ENCODE data around the gene GRK4.
"Not testable (repeated sequence)": the region's sequence is repeated elsewhere in the genome, so short reads cannot be mapped to it uniquely, and the experiment has no call there.

Gene GRK4

DNA sequence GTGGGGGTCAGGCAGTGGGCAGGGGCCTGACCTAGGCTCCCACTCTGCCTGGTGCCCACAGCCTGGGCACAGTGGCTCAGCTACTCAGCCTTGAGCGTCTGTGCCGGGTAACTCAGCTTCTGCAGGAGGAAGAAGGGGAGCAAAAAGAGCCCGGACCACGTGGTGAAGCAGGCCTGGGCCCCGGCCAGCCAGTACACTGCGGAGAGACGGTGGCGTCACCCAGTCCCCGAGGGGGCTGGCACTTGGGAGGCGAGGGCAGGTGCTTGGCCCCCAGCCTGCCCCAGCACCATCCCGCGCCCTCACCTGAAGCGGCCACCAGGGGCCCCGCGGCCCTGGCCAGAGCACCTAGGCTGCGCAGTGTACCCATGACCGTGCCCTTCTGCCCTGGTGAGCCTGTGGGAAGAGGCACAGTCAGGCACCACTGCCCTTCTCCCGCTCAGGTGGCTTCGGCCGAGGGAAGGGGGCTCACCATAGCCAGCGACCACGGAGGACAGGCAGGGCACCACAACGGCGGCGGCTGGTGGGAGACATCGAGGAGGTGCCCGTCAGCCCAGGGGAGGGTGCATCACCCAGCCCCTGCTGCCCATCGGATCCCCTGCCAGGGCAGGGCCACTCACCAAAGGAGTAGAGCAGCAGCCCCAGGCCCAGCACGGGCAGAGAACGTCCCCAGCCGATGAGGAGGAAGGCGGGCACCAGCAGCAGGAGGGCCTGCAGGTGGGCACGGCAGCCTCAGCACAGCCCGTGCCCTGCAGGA, 32.4 kb upstream of the GRK4 start:
- no peak for DNase-seq (ENCODE audit: low read depth, low spot score)

DNA sequence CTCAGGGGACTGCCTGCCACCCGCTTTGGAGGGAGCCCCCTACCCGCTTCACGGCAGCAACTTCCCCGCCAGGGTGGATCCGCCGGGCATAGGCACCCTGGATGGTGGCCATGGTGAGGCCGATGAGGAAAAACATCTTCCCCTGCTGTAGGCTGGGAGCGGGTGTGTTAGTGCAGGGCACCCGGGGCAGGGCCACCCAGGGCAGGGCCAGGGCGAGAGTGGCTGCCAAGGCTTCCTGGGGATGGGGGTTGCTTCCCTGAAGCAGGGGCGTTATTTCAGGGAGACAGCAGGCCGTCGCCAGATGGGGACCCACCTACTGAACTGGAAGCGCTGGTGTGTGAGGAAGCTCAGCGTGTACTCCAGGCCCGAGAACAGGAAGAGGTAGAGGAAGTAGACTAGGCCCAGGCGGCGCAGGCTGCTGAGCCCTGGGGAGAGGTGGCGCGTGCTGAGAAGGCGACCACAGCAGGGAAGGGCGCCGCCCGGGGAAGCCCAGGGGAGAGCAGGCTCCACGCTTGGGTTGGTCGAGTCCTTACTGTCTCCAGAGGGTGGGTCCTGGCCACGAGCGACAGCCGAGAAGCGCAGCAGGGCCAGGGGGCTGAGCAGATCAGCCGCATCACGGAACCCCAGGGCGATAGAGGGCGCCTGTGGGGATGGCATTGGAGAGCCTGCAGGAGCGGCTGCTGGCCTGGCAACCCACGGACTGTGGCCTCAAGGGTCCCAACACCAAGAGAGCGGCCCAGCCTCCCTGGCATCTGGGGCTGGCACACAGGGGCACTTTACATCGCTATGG, 31.7 kb upstream of the GRK4 start:
- DNase-seq (ENCODE audit: low read depth, low spot score): no peak

- no peak for DNase-seq (ENCODE audit: low read depth, low spot score)
Measured at GRCh38 chr4:2932321-2932950, 30.9 kb upstream of the GRK4 start.

DNA sequence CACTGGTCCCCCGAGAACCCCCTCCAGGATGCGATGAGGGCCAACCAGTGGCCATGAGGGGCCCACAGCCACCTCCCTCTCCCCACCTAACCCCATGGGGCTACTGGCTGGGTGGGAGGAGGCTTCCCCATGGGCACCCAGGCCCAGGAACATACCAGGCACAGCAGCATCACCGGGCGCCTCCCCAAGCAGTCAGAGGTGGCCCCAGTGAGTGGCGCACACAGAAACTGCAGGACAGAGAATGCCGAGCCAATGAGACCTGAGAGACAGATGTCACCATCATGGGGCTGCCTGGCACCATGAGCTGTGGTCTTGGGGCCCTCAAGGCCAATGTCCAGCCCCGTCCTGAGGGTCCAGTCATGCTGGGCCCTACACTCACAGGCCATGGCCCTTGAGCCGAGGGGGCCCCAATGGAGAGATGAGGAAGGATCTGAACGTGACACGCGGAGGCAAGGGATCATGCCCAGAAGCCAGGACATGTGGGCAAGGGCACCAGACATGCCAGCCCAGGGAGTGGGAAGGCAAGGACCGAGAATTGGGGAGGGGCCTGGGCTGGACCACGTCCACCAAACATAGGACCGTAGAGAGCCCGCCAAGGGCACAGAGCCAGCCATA, 30.3 kb upstream of the GRK4 start:
- no peak for DNase-seq (ENCODE audit: low read depth, low spot score)

GRCh38 chr4:2933566-2934076, 29.8 kb upstream of the GRK4 start:
- DNase-seq (ENCODE audit: low read depth, low spot score): no peak

- no peak for DNase-seq (ENCODE audit: low read depth, low spot score)
Measured at GRCh38 chr4:2934077-2934812, 29.1 kb upstream of the GRK4 start.

- peak; percentile 65 for DNase-seq (ENCODE audit: low read depth, low spot score)
Measured at GRCh38 chr4:2934813-2935761, 28.3 kb upstream of the GRK4 start.

DNA sequence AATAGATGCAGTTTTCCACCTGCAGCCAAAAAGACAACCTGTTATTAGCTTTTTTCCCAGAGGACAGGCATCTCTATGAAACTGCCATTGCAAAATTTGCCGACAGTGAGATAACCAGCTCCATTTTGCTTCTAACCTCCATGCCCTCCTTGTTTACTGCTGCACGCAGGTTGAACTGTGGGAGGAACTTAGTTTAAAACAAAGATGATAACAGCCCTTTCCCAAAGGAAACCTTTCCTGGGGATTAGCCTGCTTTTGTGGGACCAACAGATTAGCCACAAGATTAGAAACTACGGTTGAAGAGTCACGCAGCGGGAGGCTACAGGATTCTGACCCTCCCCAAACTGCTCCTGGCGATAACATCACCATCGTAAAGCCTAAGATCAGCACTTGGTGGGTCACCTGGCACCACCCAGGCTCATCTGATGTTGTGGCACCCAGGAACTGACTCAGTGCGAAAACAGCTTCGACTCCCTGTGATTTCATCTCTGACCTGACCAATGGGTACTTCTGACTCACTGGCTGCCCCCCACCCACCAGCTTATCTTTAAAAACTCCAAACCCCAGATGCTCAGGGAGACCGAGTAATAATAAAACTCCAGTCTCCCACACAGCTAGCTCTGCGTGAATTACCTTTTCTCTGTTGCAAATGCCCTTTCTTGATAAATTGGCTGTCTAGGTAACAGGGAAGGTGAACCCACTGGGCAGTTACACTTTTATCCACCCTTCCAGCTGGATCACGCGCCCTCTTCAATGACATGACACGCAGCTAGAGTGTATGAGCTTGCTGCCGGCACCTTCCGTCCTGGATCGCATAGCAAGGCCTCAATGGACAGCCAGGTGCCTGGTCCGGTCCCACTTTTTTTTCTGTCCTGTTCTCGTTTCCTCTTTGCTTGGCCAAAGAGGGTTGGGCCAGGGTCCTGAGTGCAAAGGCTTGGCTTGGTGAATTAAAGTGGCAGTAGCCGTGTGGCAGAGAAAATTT, 27.3 kb upstream of the GRK4 start:
- DNase-seq (ENCODE audit: low read depth, low spot score): no peak

DNA sequence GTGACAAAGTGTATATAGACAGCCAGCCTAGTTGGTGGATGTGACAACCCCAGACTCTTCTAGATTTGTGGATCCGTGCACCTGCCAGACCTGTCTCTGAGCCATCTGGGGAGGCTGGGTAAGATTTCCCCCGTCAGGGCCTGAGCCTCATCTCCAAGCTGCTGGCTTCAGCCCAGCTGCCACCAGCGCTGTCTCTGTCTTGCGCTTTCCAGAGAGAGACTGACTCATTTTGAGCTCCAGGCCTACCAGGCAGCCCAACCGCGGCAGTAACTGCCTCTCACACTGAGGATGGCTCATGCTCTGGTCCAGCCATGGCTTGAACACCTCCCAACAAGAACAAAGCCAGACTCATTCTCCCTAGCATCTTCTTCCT, 26.6 kb upstream of the GRK4 start:
- DNase-seq (ENCODE audit: low read depth, low spot score): no peak

DNA sequence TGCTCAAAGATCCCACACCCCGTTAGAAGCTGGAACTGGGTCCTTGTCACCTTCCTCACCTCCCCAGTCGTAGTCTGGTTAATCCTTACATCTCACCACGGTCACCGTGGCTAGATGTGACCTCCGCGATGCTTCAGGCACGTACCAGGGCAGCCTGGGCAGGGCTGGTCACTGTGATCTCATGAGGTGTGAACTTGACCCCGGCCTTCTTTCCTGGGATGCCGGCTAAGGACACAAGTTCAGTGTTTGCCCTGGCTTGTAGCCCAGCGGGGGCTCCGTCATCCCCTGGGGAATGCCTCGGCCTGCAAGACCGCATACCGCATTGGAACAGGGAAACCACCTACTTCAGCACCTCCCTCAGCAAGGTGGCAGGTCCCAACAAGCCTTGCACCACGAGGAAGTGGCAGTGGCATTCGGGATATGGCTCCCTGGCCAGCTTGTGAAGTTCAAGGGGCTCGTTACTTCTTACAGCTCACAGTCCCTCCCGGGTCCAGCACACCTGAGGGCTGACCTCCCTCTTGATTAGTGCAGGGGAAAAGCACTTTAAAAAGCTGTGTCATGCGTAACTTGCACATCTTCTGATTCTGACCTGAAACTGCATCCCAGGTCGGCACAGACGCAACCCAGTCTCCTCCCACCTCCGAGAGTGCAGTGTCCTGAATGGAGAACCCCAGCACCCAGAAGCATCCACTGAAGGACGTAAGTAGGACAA, 26.1 kb upstream of the GRK4 start:
- DNase-seq (ENCODE audit: low read depth, low spot score): no peak

DNA sequence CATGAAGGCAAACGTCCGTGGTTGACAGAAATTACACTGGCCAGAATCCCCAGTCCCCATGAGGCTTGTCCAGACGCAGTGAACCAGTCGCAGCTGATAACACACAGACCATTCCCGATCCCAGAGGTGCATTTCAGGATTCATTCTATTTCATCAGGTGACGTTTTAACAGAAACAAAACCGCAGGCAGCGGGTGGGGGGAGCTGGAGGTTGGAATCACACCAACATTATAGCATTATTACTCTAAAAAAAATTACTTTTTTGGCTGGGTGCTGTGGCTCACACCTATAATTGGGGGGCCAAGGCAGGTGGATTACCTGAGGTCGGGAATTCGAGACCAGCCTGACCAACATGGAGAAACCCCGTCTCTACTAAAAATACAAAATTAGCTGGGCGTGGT, 25.4 kb upstream of the GRK4 start:
- DNase-seq (ENCODE audit: low read depth, low spot score): no peak

- not testable (repeated sequence) for DNase-seq (ENCODE audit: low read depth, low spot score)
Measured at GRCh38 chr4:2938411-2938810, 25.0 kb upstream of the GRK4 start.

- DNase-seq (ENCODE audit: low read depth, low spot score): no peak
Measured at GRCh38 chr4:2938906-2939305, 24.5 kb upstream of the GRK4 start.

- DNase-seq (ENCODE audit: low read depth, low spot score): no peak
Measured at GRCh38 chr4:2939383-2940243, 23.8 kb upstream of the GRK4 start.

GRCh38 chr4:2940267-2941137, 22.9 kb upstream of the GRK4 start:
- no peak for DNase-seq (ENCODE audit: low read depth, low spot score)
